Right cardiac atrium (tissue), 5 donors: ENCODE data around the gene BORCS6. TPM values are rescaled to one million over a fixed set of nuclear protein-coding genes. Genes with fewer than 3 reads are reported as not detected.

Experiments used
- ATAC-seq, 2 donors: fragments of 200-7000 bp; cut with Tn5 transposase; one replicate each; pipeline versions ENCODE4 v1.8.0 to v1.9.1; 2020; ENCODE audit warnings: moderate library complexity in 2 of 2, mild to moderate bottlenecking in 1 of 2
- DNase-seq, 3 donors: peaks; one replicate each; pipeline ENCODE4 v3.0.0-alpha.2; 2020
- H3K27ac ChIP-seq: one replicate; pipeline ENCODE4 v1.5.1; 2013; ENCODE audit warnings: mild to moderate bottlenecking, low read length, control low read depth, moderate library complexity
- H3K27me3 ChIP-seq: one replicate; pipeline ENCODE4 v1.6.1; 2013; ENCODE audit not compliant: control insufficient read depth, insufficient read depth
- H3K4me1 ChIP-seq: one replicate; pipeline ENCODE4 v1.6.1; 2013; ENCODE audit warnings: low read length; ENCODE audit not compliant: control insufficient read depth, insufficient read depth
- H3K4me3 ChIP-seq: one replicate; pipeline ENCODE4 v1.5.1; 2013; ENCODE audit warnings: low read length, control low read depth
- H3K9me3 ChIP-seq: one replicate; pipeline ENCODE4 v1.6.1; 2013; ENCODE audit warnings: low read length; ENCODE audit not compliant: control insufficient read depth
- WGBS: extraction: QIAGEN DNeasy Blood & Tissue Kit; methylation state at CpG from one replicate; pipeline ENCODE4 v1.1.7; 2013; 5-methylcytosine and 5-hydroxymethylcytosine counted together
- intact Hi-C, 4 donors: fragments of 100-400 bp; cut with DNase I; formaldehyde crosslinking; loops; one replicate each; pipeline versions ENCODE4 v1.11.0 to v1.14.0; 2022 to 2023
- long read RNA-seq, 4 donors: library from polyadenylated mRNA; unstranded; transcript quantifications; one replicate each; pipeline ENCODE4 v2.0.0, GENCODE V29; 2020 to 2021
- polyA plus RNA-seq: library from polyadenylated mRNA; stranded (reverse); fragments of 200-250 nt; gene quantifications from one replicate; pipeline ENCODE4 v1.2.3, GENCODE V29; 2013
- total RNA-seq, 4 donors: library from RNA; stranded (reverse); fragmentation: NEBNext Ultra II Directional; extraction: Animal tissue kit (Norgen Biotek cat#: 25700); gene quantifications; one replicate each; pipeline ENCODE4 v1.2.1, GENCODE V29; 2021
- donor health status: healthy with polysubstance abuse.
- donor health status: DM: no; HTN: yes; CAD: no.
- donor health status: DM: no; HTN: no; CAD: no.
- donor health status: DM: no; HTN: yes; CAD: no; lungs with severe emphysema.
- donor health status: DM: yes; HTN: yes; CAD: no.

Gene BORCS6
- 1 to 10 TPM; 7.0 to 9.9 (median 9.6) TPM for total RNA-seq
- 7.3 TPM for polyA plus RNA-seq
- long read RNA-seq, donor 1, transcript BORCS6-201 (1 exons, 2,575 nt): major isoform, 73 of 73 reads
- long read RNA-seq, donor 1, partial matches to known transcripts: 0 of 73 reads
- long read RNA-seq, donor 1, other reads (novel, unspliced or antisense): 0 of 73 reads
- long read RNA-seq, donor 2, transcript BORCS6-201 (1 exons, 2,575 nt): major isoform, 31 of 31 reads
- long read RNA-seq, donor 2, partial matches to known transcripts: 0 of 31 reads
- long read RNA-seq, donor 2, other reads (novel, unspliced or antisense): 0 of 31 reads
- long read RNA-seq, donor 3, transcript BORCS6-201 (1 exons, 2,575 nt): major isoform, 102 of 102 reads
- long read RNA-seq, donor 3, partial matches to known transcripts: 0 of 102 reads
- long read RNA-seq, donor 3, other reads (novel, unspliced or antisense): 0 of 102 reads
- long read RNA-seq, donor 4, transcript BORCS6-201 (1 exons, 2,575 nt): major isoform, 50 of 50 reads
- long read RNA-seq, donor 4, partial matches to known transcripts: 0 of 50 reads
- long read RNA-seq, donor 4, other reads (novel, unspliced or antisense): 0 of 50 reads

GRCh38 chr17:8189711-8190477 is at the start of gene BORCS6:
Gene BORCS6, minus strand, starts transcription at chr17:8190180. Its CDS starts 40 bp downstream, at chr17:8190140.
- DNase-seq (peak; percentile 98 to 99 (median 99)), ATAC-seq (peak; percentile 78 to 80)
- Histone ChIP-seq H3K9me3 (no peaks in the 10 kb centered on the region), H3K4me3 (peak within 1 kb of the TSS; percentile 71), H3K27ac (peak within 1 kb of the TSS; percentile 98), H3K4me1 (peaks cover 9% of the 10 kb centered on the region), H3K27me3 (no peaks in the 10 kb centered on the region)
- under 1% methylated on average over 70 of the region's 70 CpGs for WGBS
- intact Hi-C loops: loop anchor here in 1 of 4 donors (10.0 kb wide), 1 partner anchor 65 kb away; the partner anchor contains the start of gene HES7

GRCh38 chr17:8237886-8238285 is 47.9 kb upstream of the BORCS6 start:
- Histone ChIP-seq H3K9me3 (no peaks in the 10 kb centered on the region), H3K4me3 (no peak overlapping the region), H3K27me3 (no peaks in the 10 kb centered on the region), H3K27ac (no peak overlapping the region), H3K4me1 (no peaks in the 10 kb centered on the region)
- 86% methylated on average over 4 of the region's 4 CpGs for WGBS
- DNase-seq: no peak
- ATAC-seq: peak in 1 of 2 donors; percentile 21
- intact Hi-C loops: no loop called here

GRCh38 chr17:8237175-8237574 is 47.2 kb upstream of the BORCS6 start:
- DNase-seq (no peak), ATAC-seq (no peak)
- no peak overlapping the region for H3K27ac ChIP-seq
- intact Hi-C loops: no loop called here
- H3K27me3 ChIP-seq: no peaks in the 10 kb centered on the region
- WGBS: 84% methylated on average over 7 of the region's 7 CpGs
- no peak overlapping the region for H3K4me3 ChIP-seq
- no peaks in the 10 kb centered on the region for H3K4me1 ChIP-seq
- H3K9me3 ChIP-seq: no peaks in the 10 kb centered on the region

DNA sequence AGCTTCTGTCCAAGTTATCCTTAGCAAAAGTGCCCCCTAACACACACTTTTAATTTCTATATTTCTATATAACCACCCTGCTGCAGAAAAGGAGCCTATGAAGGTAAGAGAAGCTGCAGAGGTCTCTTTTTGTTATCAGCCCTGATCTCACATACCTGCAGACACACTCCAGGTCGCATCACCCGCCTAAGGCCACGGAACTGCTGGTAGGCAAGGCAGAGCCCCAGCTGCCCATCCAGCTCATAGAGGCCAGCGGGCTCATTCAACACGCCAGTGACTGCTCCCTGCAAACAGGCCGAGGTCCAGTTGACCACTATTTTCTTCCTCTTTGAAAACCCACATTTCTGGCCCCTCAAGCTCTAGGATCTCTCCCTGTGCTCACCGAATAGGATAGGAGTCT is 45.7 kb upstream of the BORCS6 start:
- WGBS: 94% methylated on average over 7 of the region's 7 CpGs
- intact Hi-C loops: no loop called here

GRCh38 chr17:8234361-8235270 is 44.6 kb upstream of the BORCS6 start:
- Histone ChIP-seq H3K4me1 (no peaks in the 10 kb centered on the region), H3K27ac (no peak overlapping the region), H3K27me3 (no peaks in the 10 kb centered on the region), H3K9me3 (no peaks in the 10 kb centered on the region), H3K4me3 (no peak overlapping the region)
- WGBS: 82% methylated on average over 21 of the region's 21 CpGs
- peak in 1 of 2 donors; percentile 43 for ATAC-seq
- DNase-seq: no peak
- intact Hi-C loops: no loop called here

More for the DNA sequence above, 45.7 kb upstream of the BORCS6 start:
- H3K4me1 ChIP-seq: no peaks in the 10 kb centered on the region
- H3K9me3 ChIP-seq: no peaks in the 10 kb centered on the region
- no peak overlapping the region for H3K4me3 ChIP-seq
- ATAC-seq: no peak
- no peak overlapping the region for H3K27ac ChIP-seq
- no peak for DNase-seq
- H3K27me3 ChIP-seq: no peaks in the 10 kb centered on the region

GRCh38 chr17:8231701-8232100 is 41.7 kb upstream of the BORCS6 start:
- H3K27ac ChIP-seq: no peak overlapping the region
- no peak for DNase-seq

GRCh38 chr17:8227238-8227581 is 37.2 kb upstream of the BORCS6 start:
- ATAC-seq: no peak
- 89% methylated on average over 4 of the region's 4 CpGs for WGBS
- intact Hi-C loops: loop anchor here in 3 of 4 donors (10.0 kb wide), 1 partner anchor 102 kb away; the partner anchor contains the start of gene HES7 (in 3 of the 3)
- no peak overlapping the region for H3K4me3 ChIP-seq
- no peak overlapping the region for H3K27ac ChIP-seq
- DNase-seq: no peak
- no peaks in the 10 kb centered on the region for H3K9me3 ChIP-seq
- H3K27me3 ChIP-seq: no peaks in the 10 kb centered on the region
- peaks cover 5% of the 10 kb centered on the region for H3K4me1 ChIP-seq

More at GRCh38 chr17:8231701-8232100, 41.7 kb upstream of the BORCS6 start:
- no peak for ATAC-seq
- H3K27me3 ChIP-seq: no peaks in the 10 kb centered on the region
- no peaks in the 10 kb centered on the region for H3K9me3 ChIP-seq
- intact Hi-C loops: no loop called here
- WGBS: 98% methylated on average over 10 of the region's 10 CpGs
- H3K4me3 ChIP-seq: no peak overlapping the region
- no peaks in the 10 kb centered on the region for H3K4me1 ChIP-seq

GRCh38 chr17:8226536-8227237 is 36.7 kb upstream of the BORCS6 start:
- Histone ChIP-seq H3K4me3 (peak overlapping the region; percentile 36), H3K27ac (peak overlapping the region; percentile 59), H3K27me3 (no peaks in the 10 kb centered on the region), H3K9me3 (no peaks in the 10 kb centered on the region), H3K4me1 (peaks cover 5% of the 10 kb centered on the region)
- 7% methylated on average over 32 of the region's 32 CpGs for WGBS
- ATAC-seq (peak; percentile 6 to 10), DNase-seq (peak; percentile 66 to 80 (median 80))
- intact Hi-C loops: loop anchor here in 3 of 4 donors (10.0 kb wide), 1 partner anchor 102 kb away; the partner anchor contains the start of gene HES7 (in 3 of the 3)

DNA sequence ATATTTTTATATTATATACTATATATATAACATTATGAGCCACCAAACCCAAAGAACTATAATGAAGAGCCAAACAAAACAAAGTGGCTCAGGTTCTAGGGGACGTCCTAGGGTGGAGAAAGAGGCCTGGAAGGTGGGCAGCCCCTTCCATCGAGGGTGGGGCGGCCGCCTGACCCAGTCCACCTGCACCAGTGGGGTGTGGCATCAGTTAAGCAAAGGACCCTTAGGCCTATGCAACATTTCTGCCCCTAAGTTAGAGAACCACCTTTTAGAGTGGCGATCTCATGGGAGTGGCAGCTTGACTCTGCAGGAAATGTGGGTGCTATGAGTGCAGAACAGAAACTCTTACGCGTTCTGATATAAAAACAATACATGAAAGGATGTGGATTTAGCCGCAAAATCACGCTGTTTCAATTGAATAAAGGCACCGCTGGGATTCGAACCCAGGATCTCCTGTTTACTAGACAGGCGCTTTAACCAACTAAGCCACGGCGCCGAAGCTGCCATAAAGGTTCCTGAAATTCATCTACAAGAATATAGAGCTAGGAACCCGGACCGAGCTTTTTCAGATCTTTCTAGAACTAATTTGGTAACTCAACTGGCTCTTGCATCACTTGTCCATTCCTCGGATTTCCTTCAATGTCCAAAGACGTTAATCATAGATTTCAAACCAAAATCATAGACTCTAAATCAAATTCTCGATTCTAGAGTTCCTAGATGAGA is 36.0 kb upstream of the BORCS6 start:
- Histone ChIP-seq H3K4me1 (peaks cover 5% of the 10 kb centered on the region), H3K4me3 (no peak overlapping the region), H3K27me3 (no peaks in the 10 kb centered on the region), H3K27ac (no peak overlapping the region), H3K9me3 (no peaks in the 10 kb centered on the region)
- DNase-seq: peak in 2 of 3 donors; percentile 57 to 75
- no peak for ATAC-seq
- WGBS: 47% methylated on average over 20 of the region's 20 CpGs
- intact Hi-C loops: loop anchor here in 3 of 4 donors (10.0 kb wide), 1 partner anchor 101 kb away; the partner anchor contains the start of gene HES7 (in 3 of the 3)
